Esophagus muscularis mucosa (tissue), 3 donors: Measurements from ENCODE around the gene MYPN.

ENCODE experiments used
- POLR2A ChIP-seq: fragments of 450-650 bp; IDR thresholded peaks from one replicate; pipeline ENCODE4 v1.6.1; 2017; ENCODE audit warnings: antibody characterized with exemption, moderate library complexity, mild to moderate bottlenecking, low read depth
- POLR2AphosphoS5 ChIP-seq, 2 donors: sonication (generic); formaldehyde crosslinking; IDR thresholded peaks; one replicate each; pipeline ENCODE4 v1.6.1; 2017; ENCODE audit warnings: antibody characterized with exemption in 2 of 2
- TF ChIP-seq, protein P1 (sequence below), 3 experiments: fragments of 200-600 bp in 2 of 3; fragments of 450-650 bp in 1 of 3; sonication (generic) in 2 of 3; IDR thresholded peaks; one replicate each; pipeline ENCODE4 v1.5.1; 2017 to 2019; ENCODE audit warnings: antibody characterized with exemption in 3 of 3, mild to moderate bottlenecking in 2 of 3, moderate library complexity in 1 of 3

DNA sequence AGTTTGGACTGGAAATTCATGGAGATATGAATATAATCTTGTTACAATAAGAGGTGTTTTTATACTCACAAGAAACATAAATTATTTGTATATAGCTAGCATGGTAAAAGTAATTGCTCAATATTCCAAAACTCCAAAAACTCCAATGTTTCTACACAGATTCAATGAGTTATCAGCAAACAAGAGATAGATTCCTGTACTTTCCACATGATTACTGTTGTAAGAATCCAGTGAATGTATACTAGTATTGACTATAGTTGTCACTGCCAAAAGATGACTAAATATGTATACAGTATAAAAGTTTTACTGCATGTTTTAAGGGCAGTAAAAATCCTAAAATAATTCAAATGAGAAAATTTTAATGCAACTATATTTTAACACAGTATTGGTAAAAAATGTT, 111.9 kb downstream of the MYPN start:
- TF ChIP-seq POLR2AphosphoS5 (IDR thresholded peaks at IDR 0.05) = no peak
- TF ChIP-seq, protein P1, sequence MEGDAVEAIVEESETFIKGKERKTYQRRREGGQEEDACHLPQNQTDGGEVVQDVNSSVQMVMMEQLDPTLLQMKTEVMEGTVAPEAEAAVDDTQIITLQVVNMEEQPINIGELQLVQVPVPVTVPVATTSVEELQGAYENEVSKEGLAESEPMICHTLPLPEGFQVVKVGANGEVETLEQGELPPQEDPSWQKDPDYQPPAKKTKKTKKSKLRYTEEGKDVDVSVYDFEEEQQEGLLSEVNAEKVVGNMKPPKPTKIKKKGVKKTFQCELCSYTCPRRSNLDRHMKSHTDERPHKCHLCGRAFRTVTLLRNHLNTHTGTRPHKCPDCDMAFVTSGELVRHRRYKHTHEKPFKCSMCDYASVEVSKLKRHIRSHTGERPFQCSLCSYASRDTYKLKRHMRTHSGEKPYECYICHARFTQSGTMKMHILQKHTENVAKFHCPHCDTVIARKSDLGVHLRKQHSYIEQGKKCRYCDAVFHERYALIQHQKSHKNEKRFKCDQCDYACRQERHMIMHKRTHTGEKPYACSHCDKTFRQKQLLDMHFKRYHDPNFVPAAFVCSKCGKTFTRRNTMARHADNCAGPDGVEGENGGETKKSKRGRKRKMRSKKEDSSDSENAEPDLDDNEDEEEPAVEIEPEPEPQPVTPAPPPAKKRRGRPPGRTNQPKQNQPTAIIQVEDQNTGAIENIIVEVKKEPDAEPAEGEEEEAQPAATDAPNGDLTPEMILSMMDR (IDR thresholded peaks at IDR 0.05) = no peak
- no peak for TF ChIP-seq POLR2A
